Iris pigment epithelial cell (primary cell): ENCODE data around the gene SEBOX.

Source experiments
- DNase-seq: peaks from one replicate; pipeline ENCODE4 v3.0.0-alpha.2; 2011; ENCODE audit warnings: low read depth

SEBOX gene

DNA sequence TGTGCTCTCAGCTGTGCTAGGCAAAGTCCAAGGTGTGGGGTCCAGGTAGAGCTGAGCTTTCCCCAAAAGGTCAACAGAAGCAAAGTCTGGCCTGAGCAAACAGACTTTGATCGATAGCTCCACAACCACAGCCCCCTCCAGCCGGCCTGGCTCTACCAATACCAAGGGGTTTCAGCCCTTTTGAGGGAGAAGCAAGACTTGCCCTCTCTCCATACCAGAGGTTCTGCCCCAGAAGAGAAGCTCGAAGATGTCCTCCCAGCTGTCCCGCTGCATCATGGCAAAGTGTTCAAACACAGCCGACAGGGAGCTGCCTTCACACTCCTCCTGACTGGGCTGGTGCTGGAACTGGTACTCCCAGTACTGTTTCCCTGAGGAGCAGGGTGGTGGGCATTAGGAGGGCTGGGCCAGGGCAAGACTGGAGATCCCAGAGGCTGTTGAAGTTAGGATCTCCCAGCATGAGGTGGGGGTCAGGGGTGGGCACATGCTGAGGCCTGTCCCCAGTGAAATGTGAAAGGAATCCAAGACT is 3.4 kb upstream of the SEBOX start:
- DNase-seq: no peak

DNA sequence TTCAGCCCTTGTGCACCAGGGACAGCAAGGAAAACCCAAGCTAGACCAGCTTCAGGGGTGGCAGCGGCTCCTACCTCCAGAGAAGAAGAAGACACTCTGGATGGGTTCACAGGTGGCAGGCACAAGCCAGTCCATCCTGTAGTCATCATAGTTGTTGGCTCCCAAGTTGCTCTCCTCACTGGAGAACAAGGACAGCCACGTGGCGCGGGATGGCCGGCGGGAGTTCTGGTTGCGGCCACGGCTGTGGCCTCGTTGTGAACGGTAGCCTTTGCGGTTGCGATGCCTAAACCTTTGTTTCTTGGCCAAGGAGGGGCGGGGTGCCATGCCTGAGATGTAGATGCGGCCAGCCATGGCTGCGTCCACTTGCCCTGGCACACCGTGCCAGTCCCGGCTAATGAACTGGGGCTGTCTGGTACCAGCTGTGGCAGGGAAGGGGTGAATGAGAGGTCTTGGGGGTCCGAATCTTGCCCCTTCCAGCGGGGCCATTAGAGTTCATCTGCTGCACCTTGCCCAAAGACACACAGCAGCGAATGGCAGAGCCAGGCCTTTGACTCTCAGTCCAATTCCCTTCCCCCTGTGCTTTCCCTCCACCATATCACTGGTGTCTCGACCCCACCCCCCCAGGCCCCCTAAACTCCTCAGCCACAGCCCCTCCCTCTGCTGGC is 2.8 kb upstream of the SEBOX start:
- DNase-seq: no peak

DNA sequence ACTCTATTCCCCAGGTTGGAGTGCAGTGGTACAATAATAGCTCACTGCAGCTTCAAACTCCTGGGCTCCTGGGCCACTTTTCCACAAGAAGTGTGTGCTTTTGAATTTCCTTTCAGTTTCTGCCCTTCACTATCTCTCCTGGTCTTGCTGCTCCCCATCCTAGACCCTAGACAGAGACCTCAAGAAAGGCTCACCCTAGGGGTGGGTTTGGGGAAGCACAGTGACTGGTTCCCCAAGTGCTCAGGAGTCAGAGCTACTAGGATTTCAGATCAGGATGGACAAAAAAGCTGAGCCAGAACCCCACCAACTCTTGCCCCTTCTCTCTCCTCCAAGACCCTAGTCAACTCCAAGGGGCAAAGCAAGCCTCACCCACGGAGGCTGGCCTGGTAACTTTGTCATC is 1.6 kb upstream of the SEBOX start:
- no peak for DNase-seq

DNA sequence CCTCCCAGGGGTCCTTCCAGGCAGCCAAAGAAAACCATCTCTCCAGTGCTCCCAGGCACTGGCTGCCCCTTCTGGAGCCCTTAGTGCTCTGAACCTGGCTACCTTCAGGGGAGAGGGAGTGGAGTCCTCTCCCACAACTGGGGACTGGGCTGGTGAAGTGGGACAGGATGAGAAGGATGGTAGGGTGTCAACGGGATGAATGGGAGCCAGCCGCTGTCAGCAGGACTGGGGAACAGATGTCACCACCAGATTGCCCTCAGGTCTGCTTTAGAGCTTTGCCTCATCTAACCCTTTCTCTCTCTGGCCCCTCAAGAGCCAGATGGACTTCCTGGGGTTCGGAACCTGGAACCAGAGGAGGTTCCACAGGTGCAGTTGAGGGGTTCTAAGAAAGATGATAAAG is 488 bp upstream of the SEBOX start:
- DNase-seq: no peak

DNA sequence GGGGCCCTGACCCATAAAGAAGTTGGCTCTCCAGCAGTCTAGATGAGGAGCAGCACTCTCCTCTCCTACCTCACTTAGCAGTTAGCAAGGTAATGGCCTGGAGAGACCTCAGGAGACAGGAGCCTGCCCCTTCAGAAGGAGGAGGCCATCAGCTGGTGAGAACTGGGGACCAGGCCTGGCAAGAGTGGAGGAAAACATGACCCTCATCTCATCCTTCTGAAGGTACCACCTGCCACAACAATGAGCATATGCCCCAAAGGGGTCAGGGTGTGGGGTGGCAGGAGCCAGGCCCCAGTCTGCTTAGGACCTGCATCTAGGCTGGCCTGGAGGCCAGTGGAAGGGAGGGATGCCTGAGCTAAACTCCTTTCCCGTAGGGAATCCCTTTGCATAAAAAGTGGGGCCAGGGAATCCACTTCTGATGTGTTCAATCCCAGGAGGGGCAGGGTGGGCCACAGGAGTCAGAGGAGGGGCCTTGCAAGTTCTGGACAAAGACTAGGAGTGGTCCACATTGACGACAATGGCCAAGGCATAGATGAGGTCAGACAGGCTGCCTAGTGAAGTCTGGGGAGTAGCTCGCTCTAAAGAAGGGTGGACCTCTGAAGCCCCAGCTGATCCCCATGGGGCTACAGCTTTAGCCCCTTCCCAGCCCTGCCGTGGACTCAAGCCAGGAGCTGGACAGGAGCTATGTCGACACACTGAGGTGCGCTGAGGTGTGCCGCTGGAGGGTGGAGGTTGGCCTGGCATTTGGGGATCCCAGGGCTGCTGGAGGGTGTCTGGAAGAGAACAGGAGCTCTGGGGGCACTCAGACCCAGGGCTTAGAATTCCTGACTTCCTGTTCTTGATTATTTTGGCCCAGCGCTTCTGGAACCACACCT is 986 bp downstream of the SEBOX start:
- DNase-seq: no peak

DNA sequence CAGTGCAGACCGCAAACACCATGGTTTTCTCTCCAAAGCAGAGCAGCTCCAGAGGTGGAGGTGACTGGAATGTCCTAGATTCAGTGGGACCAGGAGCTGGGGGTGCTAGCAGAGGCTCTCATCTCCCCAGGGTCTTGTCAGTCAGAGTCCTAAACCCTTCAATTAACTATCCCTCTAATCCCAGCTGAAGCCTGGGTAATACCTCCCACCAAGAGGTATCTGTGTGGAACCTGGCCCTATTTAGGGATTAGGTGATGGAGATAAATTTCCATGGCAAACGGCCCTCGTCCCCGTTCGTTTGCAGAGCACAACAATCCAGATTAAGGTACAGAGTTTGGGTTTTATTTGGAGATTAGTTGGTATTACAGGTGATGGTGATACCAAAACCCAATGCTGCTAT is 1.8 kb downstream of the SEBOX start:
- no peak for DNase-seq

DNA sequence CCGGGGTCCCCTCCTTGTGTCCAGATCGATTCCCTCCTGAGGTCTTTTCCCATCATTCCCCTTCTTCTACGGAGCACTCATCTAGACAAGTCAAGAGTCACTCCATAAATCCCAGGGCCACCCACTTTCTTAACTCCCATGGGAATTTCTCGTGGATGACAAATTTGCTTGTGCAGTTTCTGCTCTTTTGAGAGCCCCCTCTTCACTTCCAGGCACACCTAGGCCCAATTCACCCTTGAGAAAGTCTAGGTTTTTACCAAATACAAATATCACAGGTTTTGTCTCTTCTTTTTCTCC is 7.2 kb downstream of the SEBOX start:
- DNase-seq: no peak

DNA sequence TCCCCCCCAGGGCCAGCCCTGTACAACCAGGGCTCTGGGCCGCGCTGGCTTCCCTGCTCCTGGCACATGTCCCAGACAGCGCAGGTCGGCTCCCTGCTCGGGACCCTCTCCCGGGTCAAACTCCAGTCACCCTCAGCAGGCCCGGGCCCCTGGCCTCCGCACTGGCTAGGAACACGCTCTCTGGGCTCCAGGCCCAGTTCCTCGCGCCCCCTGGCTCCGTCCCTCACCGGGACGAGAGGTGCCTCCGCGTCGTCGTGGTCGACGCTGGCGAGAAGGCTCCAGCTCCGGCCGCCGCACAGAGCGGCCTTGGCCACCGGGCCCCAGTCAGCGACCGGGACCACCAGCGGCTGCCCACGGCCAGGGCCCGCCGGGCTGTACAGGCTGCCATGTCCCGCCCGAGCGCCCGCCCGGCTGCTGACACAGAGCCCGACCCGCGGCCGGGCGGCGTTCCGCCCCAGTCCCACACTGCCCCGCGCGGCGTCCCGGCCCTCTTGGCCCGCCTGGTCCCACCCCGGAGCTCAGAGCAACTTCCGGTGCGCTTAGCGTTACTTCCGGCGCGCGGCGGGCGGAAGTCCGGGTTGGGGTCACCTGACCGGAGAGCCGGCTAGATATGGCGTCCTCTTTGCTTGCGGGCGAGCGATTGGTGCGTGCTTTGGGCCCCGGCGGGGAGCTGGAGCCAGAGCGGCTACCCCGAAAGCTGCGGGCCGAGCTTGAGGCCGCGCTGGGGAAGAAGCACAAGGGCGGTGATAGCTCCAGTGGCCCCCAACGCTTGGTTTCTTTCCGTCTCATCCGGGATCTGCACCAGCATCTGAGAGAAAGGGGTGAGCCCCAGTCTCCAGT is 7.7 kb downstream of the SEBOX start, which contains the start of gene POLDIP2:
Gene POLDIP2 (minus strand): TSS at position 467 of the 840 bp plus-strand sequence. CDS start 79 bp downstream, at position 388.
- DNase-seq: peak; percentile 95

DNA sequence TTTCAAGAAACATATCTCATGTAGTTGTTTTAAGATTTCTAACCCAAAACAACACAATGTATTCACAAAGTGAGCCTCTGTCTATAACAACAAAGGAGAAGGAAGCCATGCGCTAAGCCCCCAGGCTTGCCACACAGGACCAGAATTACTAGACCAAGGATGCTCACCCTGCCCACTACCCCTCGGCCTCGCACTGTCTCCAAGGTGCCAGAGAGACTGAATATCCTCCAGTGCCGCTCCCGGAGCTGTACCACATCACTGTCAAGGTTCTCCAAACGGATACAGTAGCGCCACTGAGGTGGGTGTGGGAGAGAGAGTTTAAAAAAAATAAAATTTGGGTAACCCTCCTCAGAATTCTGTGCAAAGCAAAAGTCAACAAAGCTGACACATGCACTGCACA is 14.7 kb downstream of the SEBOX start:
- DNase-seq: no peak

DNA sequence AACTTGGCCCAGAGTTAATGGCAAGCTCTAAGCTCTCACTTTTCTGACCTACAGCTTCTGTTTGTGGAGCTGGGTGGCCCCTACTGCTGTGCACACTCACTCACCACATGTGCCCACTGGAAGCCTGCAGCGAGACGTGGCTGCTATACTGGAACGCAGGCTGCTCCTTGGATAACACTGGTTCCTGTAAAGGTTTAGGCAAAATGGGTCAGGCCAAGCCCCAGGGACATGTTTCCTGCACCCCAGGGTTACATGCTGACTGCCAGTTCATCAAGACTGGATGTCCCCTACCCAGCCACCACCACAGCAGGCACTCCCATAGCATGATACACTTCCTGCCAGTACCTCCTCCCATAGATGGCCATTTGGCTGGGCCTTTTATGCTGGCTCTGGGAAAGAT is 16.0 kb downstream of the SEBOX start:
- DNase-seq: no peak

DNA sequence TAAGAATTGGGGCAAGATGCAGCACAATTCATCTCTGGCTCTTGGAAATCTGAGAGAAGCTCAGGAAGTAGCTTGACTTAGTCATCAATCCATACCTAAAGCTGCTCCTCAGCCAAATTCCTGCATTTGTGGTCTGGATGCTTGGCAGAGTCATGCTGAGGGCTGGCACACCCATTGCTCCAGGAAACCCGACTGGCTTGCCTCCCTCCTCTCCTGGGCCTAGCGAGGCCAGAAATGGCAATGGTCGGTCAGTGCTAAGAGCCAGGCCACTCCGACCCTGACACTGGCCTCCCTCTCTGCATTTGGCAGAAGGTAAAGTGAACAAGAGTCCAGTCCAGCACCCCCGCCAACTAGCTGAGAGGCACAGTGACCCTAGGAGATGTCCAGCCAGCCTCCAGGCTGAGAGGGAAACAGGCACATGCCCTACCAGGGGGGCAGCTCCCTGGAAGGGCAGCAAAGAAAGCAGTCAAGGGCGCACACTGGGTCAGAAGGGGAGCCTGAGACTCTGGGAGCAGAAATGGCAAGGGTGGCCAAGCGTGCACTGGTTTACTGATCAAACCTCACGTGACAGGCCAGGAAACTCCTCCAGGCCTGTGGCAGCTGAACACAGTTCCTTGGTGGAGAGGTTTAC is 17.6 kb downstream of the SEBOX start:
- peak; percentile 88 for DNase-seq

DNA sequence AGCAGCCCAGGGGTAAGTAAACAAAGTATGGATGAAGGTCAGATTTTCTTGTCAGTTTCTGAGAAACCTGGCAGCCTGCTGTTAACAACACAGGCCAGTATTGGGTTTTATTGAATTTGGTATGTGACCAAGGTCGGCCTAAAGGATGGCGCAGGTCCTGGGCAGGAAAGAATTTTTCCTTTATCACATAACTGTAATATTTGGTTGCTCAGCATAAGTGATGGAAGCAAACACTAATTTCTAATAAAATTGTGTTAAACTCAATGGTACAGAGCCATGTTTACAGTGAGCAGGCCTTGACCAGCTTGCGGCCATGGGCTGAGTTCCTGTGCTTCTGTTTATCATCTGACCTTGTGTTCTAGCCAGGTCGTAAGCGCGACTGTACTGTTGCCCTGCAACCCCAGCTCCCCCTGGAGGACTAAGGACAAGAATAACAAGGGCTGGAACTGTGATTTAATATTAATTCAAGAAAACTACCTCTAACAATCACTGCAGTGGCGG is 18.2 kb downstream of the SEBOX start:
- peak; percentile 82 for DNase-seq

DNA sequence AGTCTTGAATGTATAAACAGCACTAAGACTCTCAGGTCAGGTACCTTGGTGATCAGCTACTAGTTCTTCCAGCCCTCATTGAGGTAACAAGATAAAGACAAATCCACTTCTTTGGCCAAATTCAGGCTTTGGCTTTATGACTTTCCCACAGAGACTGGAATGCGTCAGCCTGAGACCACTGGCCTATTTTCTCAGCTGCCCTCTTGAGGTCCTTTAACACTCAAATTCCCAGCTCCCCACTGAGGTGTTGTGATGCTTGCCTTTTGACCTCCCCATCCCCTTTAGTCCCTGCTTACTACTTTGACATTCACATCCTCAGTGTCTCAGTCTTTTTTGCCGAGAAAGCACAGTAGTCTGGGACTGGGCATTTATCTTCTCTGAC is 18.8 kb downstream of the SEBOX start:
- DNase-seq: no peak

DNA sequence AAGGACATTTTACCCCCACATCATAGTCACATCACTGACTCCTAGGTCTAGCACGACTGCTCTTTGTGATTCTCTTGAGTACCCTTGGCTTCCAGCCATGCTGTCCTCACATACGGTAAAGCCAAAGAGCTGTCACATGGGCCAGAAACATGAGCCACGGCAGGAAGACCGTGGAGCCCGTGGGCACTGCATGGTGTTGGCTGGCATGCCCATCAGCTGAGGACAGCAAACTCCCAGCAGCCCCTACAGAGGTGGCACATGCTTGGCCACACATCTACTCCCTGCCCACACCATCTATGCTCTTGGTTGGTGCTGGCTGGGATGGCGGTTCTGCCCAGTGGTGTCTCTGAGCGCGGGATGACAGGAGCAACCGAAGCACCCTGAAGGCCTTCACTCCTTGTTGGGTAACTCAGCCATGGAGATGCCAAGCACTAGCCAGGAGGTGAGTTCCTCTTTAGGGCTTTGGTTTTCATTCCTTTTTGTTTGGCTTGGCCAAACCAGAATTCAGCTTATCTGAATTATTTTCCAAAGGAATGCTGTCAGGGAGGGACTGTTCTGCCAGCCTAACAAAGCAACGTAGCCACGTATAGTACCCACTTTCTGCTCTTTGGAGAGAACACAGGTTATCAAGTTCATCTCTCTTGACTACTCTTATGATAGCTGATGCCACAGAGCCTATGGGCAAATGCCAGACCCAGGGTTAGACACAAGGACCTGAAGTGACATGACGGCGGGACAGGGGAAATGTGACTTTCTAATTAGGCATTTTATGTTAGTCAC is 19.4 kb downstream of the SEBOX start:
- DNase-seq: no peak

DNA sequence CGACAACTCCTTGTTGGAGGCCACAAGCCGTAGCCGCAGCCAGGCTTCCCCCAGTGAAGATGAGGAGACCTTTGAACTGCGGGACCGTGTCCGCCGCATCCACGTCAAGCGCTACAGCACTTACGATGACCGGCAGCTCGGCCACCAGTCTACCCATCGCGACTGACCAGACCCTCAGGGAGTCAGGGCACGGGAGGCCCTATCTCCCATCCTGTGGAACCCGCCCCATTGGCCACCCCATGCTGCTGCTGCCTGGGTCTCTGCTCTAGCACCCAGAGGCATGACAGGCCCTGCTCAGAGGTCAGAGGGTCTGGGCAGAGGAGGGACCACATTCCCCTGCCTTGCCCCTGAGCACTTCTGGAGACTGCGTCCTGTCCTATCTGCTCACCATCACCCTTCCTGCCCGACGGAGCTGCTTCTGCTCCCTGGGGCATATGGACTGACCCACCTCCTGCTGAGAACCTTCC is 20.5 kb downstream of the SEBOX start:
- no peak for DNase-seq

DNA sequence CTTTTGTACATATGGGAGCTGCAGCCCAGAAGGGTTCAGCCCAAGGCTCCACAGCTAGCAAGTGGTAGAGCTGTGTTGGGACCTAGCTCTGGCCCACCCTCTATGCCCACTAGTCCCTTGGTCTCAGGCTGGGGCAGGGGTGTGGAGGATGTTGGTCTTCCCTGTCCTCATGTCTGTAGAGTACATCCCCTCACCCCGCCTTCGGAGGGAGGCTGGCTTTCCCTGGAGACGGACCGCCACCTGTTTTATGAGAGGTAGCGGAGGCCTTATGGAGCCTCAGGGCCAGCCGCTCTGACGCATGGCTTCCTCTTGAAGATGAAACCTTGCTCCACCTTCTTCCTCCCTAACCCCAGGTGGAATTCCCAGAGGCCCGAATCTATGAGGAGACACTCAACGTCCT is 21.0 kb downstream of the SEBOX start:
- DNase-seq: no peak

DNA sequence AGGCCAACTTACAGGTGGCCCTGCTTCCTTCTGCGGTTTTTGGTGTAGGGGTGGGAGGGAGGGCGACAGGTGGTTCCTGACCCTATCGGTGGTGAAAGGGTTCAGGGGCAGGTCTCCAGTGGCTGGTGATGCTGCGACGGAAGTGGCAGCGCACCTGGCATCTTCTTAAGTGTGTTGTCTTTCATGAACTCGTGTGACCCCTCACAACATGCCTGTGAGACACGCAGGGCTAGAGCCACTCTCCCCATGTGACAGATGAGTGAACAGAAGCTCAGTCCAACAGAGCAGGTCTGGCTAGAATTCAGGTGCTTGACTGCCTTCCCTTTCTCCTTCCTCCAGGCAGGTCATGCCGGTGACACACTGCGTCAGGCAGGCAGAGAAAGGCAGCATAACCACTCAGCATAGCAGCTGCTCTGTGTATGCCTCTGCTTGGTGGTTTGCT is 21.5 kb downstream of the SEBOX start:
- no peak for DNase-seq

DNA sequence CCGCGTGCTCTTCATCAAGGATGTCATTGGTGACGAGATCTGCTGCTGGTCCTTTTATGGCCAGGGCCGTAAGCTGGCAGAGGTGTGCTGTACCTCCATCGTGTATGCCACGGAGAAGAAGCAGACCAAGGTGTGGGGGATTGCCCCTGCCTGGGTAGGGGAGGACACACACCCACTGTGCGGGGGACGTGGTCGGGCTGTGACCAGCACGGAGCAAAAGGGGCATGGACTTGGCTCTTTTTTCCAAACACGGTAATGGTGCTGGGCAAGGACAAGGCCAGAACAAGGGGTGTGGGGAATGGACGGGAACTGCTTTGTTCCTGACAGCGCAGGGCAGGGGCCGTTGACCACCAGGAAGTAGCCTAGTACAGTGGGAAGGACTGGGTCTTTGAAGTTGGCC is 22.7 kb downstream of the SEBOX start:
- DNase-seq: no peak

DNA sequence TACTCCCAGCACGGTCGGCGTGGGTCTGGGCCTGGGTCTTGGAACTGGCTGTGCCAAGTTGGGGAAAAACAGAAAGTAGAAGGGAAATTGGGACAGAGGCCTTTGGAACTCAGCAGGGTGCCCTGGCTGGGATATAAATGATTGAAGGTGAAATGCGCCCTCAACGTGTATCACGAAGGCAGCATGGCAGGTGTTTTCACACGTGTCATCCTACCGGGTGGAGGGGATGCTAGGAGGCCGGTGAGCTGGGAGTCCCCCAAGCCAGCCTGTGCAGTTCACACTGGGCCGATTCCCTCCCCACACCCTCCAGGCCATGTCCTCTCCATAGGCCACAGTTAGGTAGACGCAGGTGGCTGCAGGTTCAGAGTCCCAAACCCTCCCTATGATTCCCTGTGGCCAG is 23.5 kb downstream of the SEBOX start:
- no peak for DNase-seq

DNA sequence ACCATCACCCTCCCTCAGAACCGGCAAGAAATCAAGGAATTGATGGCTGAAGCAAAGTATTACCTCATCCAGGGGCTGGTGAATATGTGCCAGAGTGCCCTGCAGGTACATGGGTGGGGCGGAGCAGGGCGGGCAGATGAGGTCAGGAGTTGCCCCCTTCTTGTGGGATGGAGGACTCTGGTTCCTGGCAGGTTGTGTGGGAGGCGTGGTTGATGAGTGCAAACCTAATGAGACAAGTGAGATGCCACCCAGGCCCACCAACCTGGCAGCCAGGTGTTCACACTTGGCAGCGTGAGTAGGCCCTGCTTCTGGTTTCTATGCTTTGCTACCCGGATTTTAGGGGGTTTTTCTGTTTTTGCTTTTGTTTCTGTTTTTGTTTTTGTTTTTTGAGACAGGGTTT is 24.6 kb downstream of the SEBOX start:
- no peak for DNase-seq

DNA sequence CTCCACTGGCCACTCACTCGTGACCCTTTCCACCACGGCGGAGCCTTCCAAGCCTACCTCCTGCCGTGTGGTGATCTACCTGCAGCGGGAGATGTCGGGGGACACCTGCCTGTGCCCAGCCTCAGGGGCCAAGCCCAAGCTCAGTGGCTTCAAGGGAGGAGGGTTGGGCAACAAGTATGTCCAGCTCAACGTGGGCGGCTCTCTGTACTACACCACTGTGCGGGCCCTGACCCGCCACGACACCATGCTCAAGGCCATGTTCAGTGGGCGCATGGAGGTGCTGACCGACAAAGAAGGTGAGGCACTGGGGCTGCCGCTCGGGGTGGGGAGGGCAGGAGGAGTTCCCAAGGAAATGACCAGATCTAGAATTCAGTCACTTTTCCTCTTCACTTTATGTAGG is 25.6 kb downstream of the SEBOX start:
- DNase-seq: no peak
